Thyroid gland (tissue), 4 donors: Measurements from ENCODE around the gene ADARB2. TPM values are rescaled to one million over a fixed set of nuclear protein-coding genes. Genes with fewer than 3 reads are reported as not detected.

Experiments used
- DNase-seq, 2 donors: peaks; one replicate each; pipeline ENCODE4 v3.0.0-alpha.2; 2019
- H3K27ac ChIP-seq, 3 donors: fragments of 200-600 bp; sonication (generic); 1 replicate in 2 of 3; 2 replicates in 1 of 3; pipeline ENCODE4 v1.5.1; 2016 to 2019; ENCODE audit warnings: mild to moderate bottlenecking in 1 of 3, moderate library complexity in 1 of 3
- H3K27me3 ChIP-seq: fragments of 200-600 bp; sonication (generic); one replicate; pipeline ENCODE4 v1.5.1; 2019
- H3K36me3 ChIP-seq, 2 donors: fragments of 200-600 bp; sonication (generic); one replicate each; pipeline ENCODE4 v1.5.1; 2016 to 2019
- H3K4me1 ChIP-seq, 2 donors: fragments of 200-600 bp; sonication (generic); one replicate each; pipeline ENCODE4 v1.5.1; 2017 to 2019
- H3K4me3 ChIP-seq, 3 donors: fragments of 200-600 bp; sonication (generic); replicated peaks in 1 of 3; 1 replicate in 2 of 3; 2 replicates in 1 of 3; pipeline ENCODE4 v1.5.1; 2016; ENCODE audit warnings: mild to moderate bottlenecking in 1 of 3
- H3K9me3 ChIP-seq: fragments of 200-600 bp; sonication (generic); one replicate; pipeline ENCODE4 v1.5.1; 2017
- CTCF ChIP-seq, 6 experiments: fragments of 200-600 bp in 3 of 6; fragments of 450-650 bp in 3 of 6; sonication (generic) in 3 of 6; IDR thresholded peaks; one replicate each; pipeline ENCODE4 v1.5.1; 2016 to 2019; ENCODE audit warnings: antibody characterized with exemption in 6 of 6, mild to moderate bottlenecking in 2 of 6, inconsistent platforms in 1 of 6, moderate library complexity in 1 of 6
- POLR2A ChIP-seq, 2 donors: fragments of 450-650 bp; IDR thresholded peaks; one replicate each; pipeline ENCODE4 v1.6.1; 2017; ENCODE audit warnings: antibody characterized with exemption in 2 of 2, mild to moderate bottlenecking in 2 of 2, moderate library complexity in 1 of 2
- WGBS, 2 donors: methylation state at CpG; one replicate each; pipeline ENCODE4 v1.1.5; 2017; 5-methylcytosine and 5-hydroxymethylcytosine counted together
- intact Hi-C: fragments of 100-400 bp; cut with DNase I; formaldehyde crosslinking; loops from one replicate; pipeline ENCODE4 v1.15.1; 2023
- total RNA-seq, 4 donors: library from RNA; depleted of rRNA; stranded (reverse); fragments of >200 nt; gene quantifications; one replicate each; pipeline ENCODE4 v1.2.3, GENCODE V29; 2016

The ADARB2 gene
- total RNA-seq, 4 donors from 2014 or later = 0.08 to 0.15 TPM; not detected in 2

- Histone ChIP-seq H3K36me3 (no peaks in the 10 kb centered on the region), H3K27ac (no peak overlapping the region), H3K27me3 (no peaks in the 10 kb centered on the region), H3K4me3 (no peak overlapping the region), H3K9me3 (no peaks in the 10 kb centered on the region), H3K4me1 (no peaks in the 10 kb centered on the region)
- DNase-seq = no peak
- no peak for TF ChIP-seq CTCF (IDR thresholded peaks at IDR 0.05)
- no peak for TF ChIP-seq POLR2A (IDR thresholded peaks at IDR 0.05)
- intact Hi-C loops = no loop called here
- 70 to 72% methylated on average over 5 of the region's 5 CpGs for WGBS, 2 donors
Observed at GRCh38 chr10:1502451-1502850, 234.9 kb downstream of the ADARB2 start.

GRCh38 chr10:1499359-1499957 lies 237.9 kb downstream of the ADARB2 start:
- Histone ChIP-seq H3K4me1 (no peaks in the 10 kb centered on the region), H3K27me3 (no peaks in the 10 kb centered on the region), H3K27ac (no peak overlapping the region), H3K4me3 (no peak overlapping the region), H3K9me3 (no peaks in the 10 kb centered on the region), H3K36me3 (no peaks in the 10 kb centered on the region)
- TF ChIP-seq POLR2A (IDR thresholded peaks at IDR 0.05) (no peak), CTCF (IDR thresholded peaks at IDR 0.05) (no peak)
- 90 to 94% methylated on average over 3 of the region's 3 CpGs for WGBS, 2 donors
- intact Hi-C loops = no loop called here
- DNase-seq = no peak

GRCh38 chr10:1498746-1499358 lies 238.5 kb downstream of the ADARB2 start:
- H3K27ac ChIP-seq = no peak overlapping the region
- no peak overlapping the region for H3K4me3 ChIP-seq
- TF ChIP-seq POLR2A (IDR thresholded peaks at IDR 0.05) (no peak), CTCF (IDR thresholded peaks at IDR 0.05) (no peak)
- intact Hi-C loops = no loop called here
- H3K36me3 ChIP-seq = no peaks in the 10 kb centered on the region
- H3K9me3 ChIP-seq = no peaks in the 10 kb centered on the region
- 90 to 92% methylated on average over 5 of the region's 5 CpGs for WGBS, 2 donors
- H3K27me3 ChIP-seq = no peaks in the 10 kb centered on the region
- DNase-seq = no peak
- H3K4me1 ChIP-seq = no peaks in the 10 kb centered on the region

GRCh38 chr10:1495915-1496517 lies 241.3 kb downstream of the ADARB2 start:
- H3K27ac ChIP-seq = no peak overlapping the region
- H3K9me3 ChIP-seq = no peaks in the 10 kb centered on the region
- no peak overlapping the region for H3K4me3 ChIP-seq
- DNase-seq = no peak
- no peaks in the 10 kb centered on the region for H3K36me3 ChIP-seq
- TF ChIP-seq CTCF (IDR thresholded peaks at IDR 0.05) = no peak
- H3K4me1 ChIP-seq = no peaks in the 10 kb centered on the region
- intact Hi-C loops = no loop called here
- no peaks in the 10 kb centered on the region for H3K27me3 ChIP-seq
- WGBS, 2 donors = 94 to 97% methylated on average over 5 of the region's 5 CpGs

GRCh38 chr10:1492641-1493040 lies 244.7 kb downstream of the ADARB2 start:
- Histone ChIP-seq H3K4me3 (no peak overlapping the region), H3K4me1 (no peaks in the 10 kb centered on the region), H3K9me3 (no peaks in the 10 kb centered on the region), H3K27ac (no peak overlapping the region), H3K27me3 (no peaks in the 10 kb centered on the region), H3K36me3 (no peaks in the 10 kb centered on the region)
- DNase-seq = no peak
- intact Hi-C loops = no loop called here
- 71 to 86% methylated on average over 9 of the region's 9 CpGs for WGBS, 2 donors
- no peak for TF ChIP-seq CTCF (IDR thresholded peaks at IDR 0.05)
- no peak for TF ChIP-seq POLR2A (IDR thresholded peaks at IDR 0.05)
